H9 (cell line): ENCODE data around the gene SIDT2. TPM values are rescaled to one million over a fixed set of nuclear protein-coding genes. Genes with fewer than 3 reads are reported as not detected.

Experiments used
- DNase-seq: peaks from one replicate; pipeline ENCODE4 v3.0.0-alpha.2; 2017
- H2AFZ ChIP-seq: one replicate; pipeline ENCODE4 v1.6.1; 2013; ENCODE audit warnings: mild to moderate bottlenecking, low read length, control low read depth, moderate library complexity
- H2AK5ac ChIP-seq: 2 replicates; pipeline ENCODE4 v1.6.1; 2013; ENCODE audit warnings: low read length, control low read depth, mixed read lengths; ENCODE audit not compliant: insufficient read length
- H2BK120ac ChIP-seq: one replicate; pipeline ENCODE4 v1.6.1; 2013; ENCODE audit warnings: low read depth, mild to moderate bottlenecking, low read length, control low read depth, inconsistent platforms; ENCODE audit not compliant: poor library complexity, severe bottlenecking
- H2BK12ac ChIP-seq: 2 replicates; pipeline ENCODE4 v1.6.1; 2013; ENCODE audit warnings: low read length, control low read depth, mixed read lengths, low read depth; ENCODE audit not compliant: insufficient read length
- H2BK15ac ChIP-seq: 2 replicates; pipeline ENCODE4 v1.6.1; 2013; ENCODE audit warnings: low read depth, low read length, control low read depth
- H2BK20ac ChIP-seq: one replicate; pipeline ENCODE4 v1.6.1; 2013; ENCODE audit warnings: low read depth, mild to moderate bottlenecking, low read length, control low read depth, inconsistent platforms; ENCODE audit not compliant: poor library complexity, severe bottlenecking
- H2BK5ac ChIP-seq: 2 replicates; pipeline ENCODE4 v1.6.1; 2013; ENCODE audit warnings: low read length, control low read depth, mixed read lengths; ENCODE audit not compliant: insufficient read length
- H3K14ac ChIP-seq: 2 replicates; pipeline ENCODE4 v1.6.1; 2013; ENCODE audit warnings: low read length, control low read depth; ENCODE audit not compliant: insufficient read depth
- H3K18ac ChIP-seq: 2 replicates; pipeline ENCODE4 v1.6.1; 2013; ENCODE audit warnings: low read depth, mild to moderate bottlenecking, mixed read lengths, low read length, control low read depth; ENCODE audit not compliant: insufficient read length
- H3K23ac ChIP-seq: 2 replicates; pipeline ENCODE4 v1.6.1; 2013; ENCODE audit warnings: low read length, control low read depth, mixed read lengths, low read depth; ENCODE audit not compliant: insufficient read length
- H3K23me2 ChIP-seq: 2 replicates; pipeline ENCODE4 v1.6.1; 2013; ENCODE audit warnings: low read depth, mild to moderate bottlenecking, mixed read lengths, low read length, control low read depth; ENCODE audit not compliant: insufficient read length, poor library complexity, severe bottlenecking
- H3K27ac ChIP-seq: 2 replicates; pipeline ENCODE4 v1.5.1; 2013; ENCODE audit warnings: low read length, control low read depth, mixed read lengths, low read depth; ENCODE audit not compliant: insufficient read length
- H3K27me3 ChIP-seq: 2 replicates; pipeline ENCODE4 v1.6.1; 2013; ENCODE audit warnings: low read length, control low read depth, inconsistent platforms; ENCODE audit not compliant: insufficient read depth
- H3K4ac ChIP-seq: 2 replicates; pipeline ENCODE4 v1.6.1; 2013; ENCODE audit warnings: low read depth, mild to moderate bottlenecking, control low read depth, inconsistent platforms, low read length, moderate library complexity
- H3K4me1 ChIP-seq: 2 replicates; pipeline ENCODE4 v1.6.1; 2013; ENCODE audit warnings: low read length, control low read depth, inconsistent platforms; ENCODE audit not compliant: insufficient read depth
- H3K4me2 ChIP-seq: 2 replicates; pipeline ENCODE4 v1.6.1; 2013; ENCODE audit warnings: low read length, control low read depth, mixed read lengths; ENCODE audit not compliant: insufficient read length, insufficient read depth
- H3K56ac ChIP-seq: 2 replicates; pipeline ENCODE4 v1.6.1; 2013; ENCODE audit warnings: low read depth, mild to moderate bottlenecking, mixed read lengths, low read length, control low read depth; ENCODE audit not compliant: insufficient read length
- H3K79me1 ChIP-seq: 2 replicates; pipeline ENCODE4 v1.6.1; 2013; ENCODE audit warnings: low read depth, mild to moderate bottlenecking, moderate library complexity, low read length, control low read depth, inconsistent platforms; ENCODE audit not compliant: insufficient read depth, poor library complexity, severe bottlenecking
- H3K79me2 ChIP-seq: 2 replicates; pipeline ENCODE4 v1.6.1; 2013; ENCODE audit warnings: low read length, control low read depth, inconsistent platforms; ENCODE audit not compliant: insufficient read depth
- H3K9ac ChIP-seq: 2 replicates; pipeline ENCODE4 v1.6.1; 2013; ENCODE audit warnings: low read length, control low read depth, mixed read lengths; ENCODE audit not compliant: insufficient read length; ENCODE audit errors: extremely low read depth
- H3K9me3 ChIP-seq: one replicate; pipeline ENCODE4 v1.6.1; 2013; ENCODE audit warnings: low read depth, low read length, inconsistent platforms; ENCODE audit not compliant: control insufficient read depth
- H3T11ph ChIP-seq: one replicate; pipeline ENCODE4 v1.6.1; 2013; ENCODE audit warnings: mild to moderate bottlenecking, low read length, control low read depth, inconsistent platforms
- H4K20me1 ChIP-seq: one replicate; pipeline ENCODE4 v1.6.1; 2013; ENCODE audit not compliant: control insufficient read depth, insufficient read length, insufficient read depth
- H4K5ac ChIP-seq: 2 replicates; pipeline ENCODE4 v1.6.1; 2013; ENCODE audit warnings: low read depth, mild to moderate bottlenecking, mixed read lengths, low read length, control low read depth; ENCODE audit not compliant: insufficient read length
- H4K8ac ChIP-seq: replicated peaks from 2 replicates; pipeline ENCODE4 v1.6.1; 2013; ENCODE audit warnings: low read length, control low read depth, mixed read lengths, low read depth; ENCODE audit not compliant: insufficient read length
- H4K91ac ChIP-seq: 2 replicates; pipeline ENCODE4 v1.6.1; 2013; ENCODE audit warnings: low read depth, mild to moderate bottlenecking, moderate library complexity, mixed read lengths, low read length, control low read depth; ENCODE audit not compliant: insufficient read length
- H3K27ac Mint-ChIP-seq, 3 experiments: 2 replicates in 2 of 3; 3 replicates in 1 of 3; pipeline ENCODE4 v1.8.0; 2020 to 2021; ENCODE audit warnings: mixed read lengths in 3 of 3, mild to moderate bottlenecking in 1 of 3, moderate library complexity in 1 of 3
- H3K27me3 Mint-ChIP-seq: 2 replicates; pipeline ENCODE4 v1.8.0; 2021; ENCODE audit warnings: low read depth, mild to moderate bottlenecking, moderate library complexity, mixed read lengths
- H3K36me3 Mint-ChIP-seq, 3 experiments: 2 replicates in 2 of 3; 3 replicates in 1 of 3; pipeline ENCODE4 v1.8.0; 2020 to 2021; ENCODE audit warnings: low read depth in 3 of 3, mixed read lengths in 3 of 3; ENCODE audit not compliant: insufficient read depth in 1 of 3
- H3K4me1 Mint-ChIP-seq, 2 experiments: 2 replicates each; pipeline ENCODE4 v1.8.0; 2020; ENCODE audit warnings: mixed read lengths in 2 of 2
- H3K4me3 Mint-ChIP-seq, 2 experiments: 2 replicates in 1 of 2; 3 replicates in 1 of 2; pipeline ENCODE4 v1.8.0; 2020 to 2021; ENCODE audit warnings: mild to moderate bottlenecking in 2 of 2, mixed read lengths in 2 of 2, moderate library complexity in 1 of 2
- H3K9me3 Mint-ChIP-seq, 2 experiments: 2 replicates in 1 of 2; 3 replicates in 1 of 2; pipeline ENCODE4 v1.8.0; 2020; ENCODE audit warnings: mild to moderate bottlenecking in 2 of 2, mixed read lengths in 2 of 2, moderate library complexity in 1 of 2
- CTCF ChIP-seq: fragments of 200-600 bp; sonication (generic); conservative IDR thresholded peaks from 3 replicates; pipeline ENCODE4 v1.8.0; 2021; ENCODE audit warnings: antibody characterized with exemption, mild to moderate bottlenecking
- WGBS: extraction: QIAGEN DNeasy Blood & Tissue Kit; methylation state at CpG from one replicate; pipeline ENCODE4 v1.1.7; 2013; ENCODE audit warnings: missing lambda C conversion rate, low lambda C conversion rate, mixed read lengths; ENCODE audit not compliant: insufficient read length; ENCODE audit errors: extremely low coverage; 5-methylcytosine and 5-hydroxymethylcytosine counted together
- total RNA-seq: library from RNA; stranded (reverse); gene quantifications from 2 replicates; pipeline ENCODE4 v1.2.1, GENCODE V29; 2021

The SIDT2 gene
- total RNA-seq, 1 experiment from 2014 or later = 18.3 TPM

GRCh38 chr11:117226388-117227385 lies 48.1 kb downstream of the SIDT2 start:
- Mint-ChIP-seq H3K27ac (no peak overlapping the region; a peak in 1 of 7 replicates), H3K36me3 (peaks cover 6 to 64% (median 25%) of the 10 kb centered on the region in 3 experiments; a peak in 6 of 7 replicates), H3K27me3 (no peaks in the 10 kb centered on the region), H3K9me3 (no peaks in the 10 kb centered on the region), H3K4me1 (peaks cover 14 to 17% of the 10 kb centered on the region in 2 experiments), H3K4me3 (peak overlapping the region in 1 of 2 experiments; percentile 23; a peak in 1 of 5 replicates)
- Histone ChIP-seq H3K27ac (no peak overlapping the region), H4K8ac (no peak overlapping the region), H2AFZ (no peak overlapping the region), H3K23me2 (peaks cover 5% of the 10 kb centered on the region), H3K79me1 (no peaks in the 10 kb centered on the region), H3K9me3 (no peaks in the 10 kb centered on the region), H3K4ac (no peak overlapping the region), H3K4me2 (no peak overlapping the region), H3K18ac (no peak overlapping the region), H4K20me1 (no peaks in the 10 kb centered on the region), H2BK20ac (no peak overlapping the region), H3K79me2 (no peaks in the 10 kb centered on the region), H3K9ac (no peak overlapping the region), H2BK15ac (no peak overlapping the region), H3T11ph (no peak overlapping the region), H2AK5ac (no peak overlapping the region), H2BK120ac (no peak overlapping the region), H2BK5ac (no peak overlapping the region), H3K23ac (no peak overlapping the region), H3K14ac (no peak overlapping the region), H2BK12ac (no peak overlapping the region), H3K4me1 (no peaks in the 10 kb centered on the region), H4K91ac (no peak overlapping the region), H3K27me3 (no peaks in the 10 kb centered on the region), H3K56ac (no peak overlapping the region), H4K5ac (no peak overlapping the region)
- peak; percentile 52 for DNase-seq
- no CpG with 5 or more reads among the region's 19 CpGs for WGBS
- TF ChIP-seq CTCF = peak; percentile 87
